GM19193 (cell line): ENCODE data around the gene QRICH1.

ENCODE experiments used
- POLR2A ChIP-seq: IDR thresholded peaks from 4 replicates; pipeline ENCODE4 v1.6.1; 2011; ENCODE audit not compliant: insufficient read depth, insufficient read length; ENCODE audit errors: extremely low read depth

Gene QRICH1

GRCh38 chr3:49028673-49029562, 65.0 kb downstream of the QRICH1 start, which contains the start of gene IMPDH2:
IMPDH2 (minus strand) TSS chr3:49029398; CDS start chr3:49029350, 48 bp downstream.
- peak; percentile 99 for TF ChIP-seq POLR2A

DNA sequence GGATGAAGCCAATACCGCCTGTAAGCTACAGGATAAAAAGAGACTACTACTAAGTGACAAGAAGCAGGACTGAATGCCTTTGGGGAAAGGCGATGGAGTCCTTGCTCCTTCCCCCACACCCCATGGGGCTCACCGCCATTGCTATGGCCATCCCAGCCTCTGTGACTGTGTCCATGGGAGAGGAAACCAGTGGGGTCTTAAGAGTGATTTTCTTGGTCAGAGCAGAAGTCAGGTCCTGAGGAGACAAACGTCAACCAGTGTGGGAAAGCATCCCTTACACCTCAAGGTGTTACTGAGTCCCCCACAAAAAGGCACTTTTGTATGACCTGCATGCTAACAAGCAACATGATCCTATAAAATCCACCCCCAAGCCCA, 65.6 kb downstream of the QRICH1 start:
- TF ChIP-seq POLR2A, result no peak

DNA sequence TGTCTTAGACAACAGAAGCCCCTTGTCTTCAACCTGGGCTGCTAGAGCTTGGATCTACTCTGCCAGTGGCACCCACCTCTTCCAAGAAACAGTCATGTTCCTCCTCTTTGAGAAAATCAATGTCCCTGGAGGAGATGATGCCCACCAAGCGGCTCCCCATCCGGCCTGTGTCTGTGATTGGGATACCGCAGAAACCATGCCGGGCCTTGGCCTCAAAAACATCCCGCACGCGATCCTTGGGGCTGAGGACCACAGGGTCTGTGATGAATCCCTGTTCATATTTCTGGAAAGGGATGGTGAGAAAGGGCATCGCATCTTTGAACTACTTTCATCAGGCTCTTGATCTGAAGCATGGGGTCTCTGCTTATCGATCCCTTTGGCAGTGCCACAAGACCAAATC, 66.2 kb downstream of the QRICH1 start:
- TF ChIP-seq POLR2A, result peak; percentile 19

DNA sequence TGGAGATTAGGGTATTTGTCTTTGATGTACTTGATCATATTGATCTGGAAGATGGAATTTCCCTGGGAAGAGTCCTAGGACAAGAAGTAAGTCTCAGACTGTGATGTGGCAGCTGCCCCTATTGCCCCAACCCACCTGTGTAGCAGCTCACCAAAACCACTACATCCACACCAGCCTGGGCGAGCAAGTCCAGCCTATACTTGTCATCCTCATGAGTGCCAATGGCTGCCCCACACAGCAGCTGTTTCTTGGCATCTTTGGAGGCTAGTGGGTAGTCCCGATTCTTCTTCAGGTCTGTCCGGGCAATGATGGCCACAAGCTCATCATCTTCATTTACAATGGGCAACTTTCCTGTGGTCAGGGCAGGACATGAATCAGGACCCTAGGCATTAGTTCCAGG, 67.3 kb downstream of the QRICH1 start:
- peak; percentile 26 for TF ChIP-seq POLR2A

GRCh38 chr3:49025793-49026520, 67.9 kb downstream of the QRICH1 start:
- peak; percentile 18 for TF ChIP-seq POLR2A

GRCh38 chr3:49025005-49025792, 68.7 kb downstream of the QRICH1 start:
- TF ChIP-seq POLR2A, result no peak

- no peak for TF ChIP-seq POLR2A
Observed at GRCh38 chr3:49024449-49024848, 69.4 kb downstream of the QRICH1 start.

GRCh38 chr3:49023775-49024174, 70.1 kb downstream of the QRICH1 start:
- TF ChIP-seq POLR2A, result no peak

DNA sequence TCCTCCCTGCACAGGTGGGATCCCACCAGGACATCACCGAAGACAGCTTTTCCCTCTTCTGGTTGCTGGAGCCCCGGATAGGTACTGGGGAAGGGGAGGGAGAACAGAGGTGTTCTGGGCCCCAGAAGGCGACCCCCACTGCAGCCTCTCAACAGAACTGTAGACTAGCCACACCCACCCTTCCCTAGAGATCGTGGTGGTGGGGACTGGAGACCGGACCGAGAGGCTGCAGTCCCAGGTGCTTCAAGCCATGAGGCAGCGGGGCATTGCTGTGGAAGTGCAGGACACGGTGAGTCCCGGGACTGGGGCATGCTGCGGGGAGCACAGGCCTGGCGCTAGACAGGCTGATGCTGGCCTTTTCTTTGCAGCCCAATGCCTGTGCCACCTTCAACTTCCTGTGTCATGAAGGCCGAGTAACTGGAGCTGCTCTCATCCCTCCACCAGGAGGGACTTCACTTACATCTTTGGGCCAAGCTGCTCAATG, 71.1 kb downstream of the QRICH1 start:
- TF ChIP-seq POLR2A, result no peak

DNA sequence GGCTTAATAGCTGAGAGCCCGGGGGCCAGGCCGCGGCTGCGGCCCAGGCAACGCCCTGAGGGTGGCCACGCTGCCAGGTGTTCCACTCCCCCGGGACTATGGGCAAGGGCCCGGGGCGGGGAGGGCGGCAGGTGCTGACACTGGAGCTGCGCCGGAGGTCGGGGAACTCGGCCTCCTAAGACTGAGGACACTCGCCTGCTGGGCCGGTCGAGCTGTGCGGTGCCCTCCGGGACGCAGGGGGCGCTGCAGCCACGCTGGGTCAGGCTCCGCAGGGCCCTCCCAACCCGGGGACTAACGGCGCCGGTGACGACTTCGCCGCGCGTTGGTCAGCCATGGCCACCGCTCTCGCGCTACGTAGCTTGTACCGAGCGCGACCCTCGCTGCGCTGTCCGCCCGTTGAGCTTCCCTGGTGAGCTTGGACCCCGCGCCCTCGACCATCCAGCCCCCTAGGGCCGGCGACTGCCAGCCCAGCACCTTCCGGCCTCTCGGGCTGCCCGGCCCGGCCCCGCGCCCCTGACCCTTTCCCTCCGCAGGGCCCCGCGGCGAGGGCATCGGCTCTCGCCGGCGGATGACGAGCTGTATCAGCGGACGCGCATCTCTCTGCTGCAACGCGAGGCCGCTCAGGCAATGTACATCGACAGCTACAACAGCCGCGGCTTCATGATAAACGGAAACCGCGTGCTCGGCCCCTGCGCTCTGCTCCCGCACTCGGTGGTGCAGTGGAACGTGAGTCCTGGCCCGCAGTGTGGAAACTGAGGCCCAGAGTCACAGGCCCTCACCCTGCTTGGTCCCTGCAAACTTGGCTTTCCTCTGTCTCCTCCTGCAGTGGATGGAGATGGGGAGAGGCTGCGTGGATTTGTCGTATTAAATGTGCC, 71.8 kb downstream of the QRICH1 start, which contains the start of gene NDUFAF3:
TSS of gene NDUFAF3 (plus strand) at position 309 of the 875 bp plus-strand sequence. CDS start at position 333, 24 bp downstream.
- TF ChIP-seq POLR2A, result peak; percentile 90

- peak; percentile 100 for TF ChIP-seq POLR2A
Observed at GRCh38 chr3:49021213-49021812, 72.6 kb downstream of the QRICH1 start.

- no peak for TF ChIP-seq POLR2A
Observed at GRCh38 chr3:49020330-49021212, 73.3 kb downstream of the QRICH1 start.
